ENCODE data around the gene UBE2I.

- no peak for TF ChIP-seq POLR2AphosphoS5 (IDR thresholded peaks at IDR 0.05; ENCODE audit: low read depth, low read length)
- peak; percentile 10; the same call in 1 of the 2 replicates for TF ChIP-seq POLR2A (IDR thresholded peaks at IDR 0.05; ENCODE audit: low read depth, low read length)
These were observed 724 bp downstream of the UBE2I start for GRCh38 chr16:1309888-1310831.

Data from GM12892 (cell line).